Measurements from ENCODE around the gene SEPHS2.

DNA sequence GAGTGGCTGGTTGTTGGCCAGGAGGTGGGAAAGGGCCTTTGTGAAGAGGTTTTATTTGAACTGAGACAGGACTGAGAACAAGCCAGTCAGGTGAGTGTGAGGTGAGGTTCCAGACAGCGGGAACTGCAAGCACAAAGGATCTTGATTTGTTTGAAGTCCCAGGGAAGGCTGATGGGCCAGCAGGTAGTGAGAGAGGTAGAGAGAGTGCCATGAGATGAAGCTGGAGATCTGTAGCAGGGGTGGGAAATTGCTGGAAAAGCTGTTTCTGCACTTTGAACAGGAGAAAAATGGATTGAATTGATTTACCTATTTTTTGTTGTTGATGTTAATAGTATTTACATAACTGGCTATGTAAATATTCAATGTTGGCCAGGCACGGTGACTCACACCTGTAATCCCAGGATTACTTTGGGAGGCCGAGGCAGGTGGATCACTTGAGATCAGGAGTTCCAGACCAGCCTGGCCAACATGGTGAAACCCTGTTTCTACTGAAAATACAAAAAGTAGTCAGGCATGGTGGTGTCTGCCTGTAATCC, 8.1 kb downstream of the SEPHS2 start:
- TF ChIP-seq EZH2 (IDR thresholded peaks at IDR 0.05; ENCODE audit: borderline replicate concordance, low read depth, low read length, severe bottlenecking) (no peak), CTCF (IDR thresholded peaks at IDR 0.05; ENCODE audit: borderline replicate concordance, extremely low read depth, low read length, poor library complexity, severe bottlenecking) (no peak)
